Endothelial cell (in vitro differentiated cells): Measurements from ENCODE around the gene CDCA8. TPM values are rescaled to one million over a fixed set of nuclear protein-coding genes. Genes with fewer than 3 reads are reported as not detected.

ENCODE experiments used
- DNase-seq: peaks from one replicate; pipeline ENCODE4 v3.0.0; 2021; ENCODE audit warnings: low spot score
- H3K27ac Mint-ChIP-seq: one replicate; pipeline ENCODE4 v1.8.0; 2021; ENCODE audit warnings: mixed read lengths, inconsistent platforms; ENCODE audit not compliant: unreplicated experiment
- H3K27me3 Mint-ChIP-seq: one replicate; pipeline ENCODE4 v1.8.0; 2021; ENCODE audit warnings: mild to moderate bottlenecking, moderate library complexity, mixed read lengths, inconsistent platforms; ENCODE audit not compliant: unreplicated experiment
- H3K36me3 Mint-ChIP-seq: one replicate; pipeline ENCODE4 v1.8.0; 2021; ENCODE audit warnings: mild to moderate bottlenecking, low read depth, mixed read lengths, inconsistent platforms; ENCODE audit not compliant: unreplicated experiment
- H3K4me1 Mint-ChIP-seq: one replicate; pipeline ENCODE4 v1.8.0; 2021; ENCODE audit warnings: mild to moderate bottlenecking, mixed read lengths, inconsistent platforms; ENCODE audit not compliant: unreplicated experiment
- H3K4me3 Mint-ChIP-seq: one replicate; pipeline ENCODE4 v1.8.0; 2021; ENCODE audit warnings: mild to moderate bottlenecking, mixed read lengths, inconsistent platforms; ENCODE audit not compliant: unreplicated experiment
- H3K9me3 Mint-ChIP-seq: one replicate; pipeline ENCODE4 v1.8.0; 2021; ENCODE audit warnings: mixed read lengths, inconsistent platforms; ENCODE audit not compliant: unreplicated experiment
- total RNA-seq: library from RNA; stranded (reverse); fragmentation: NEBNext Ultra II Directional; extraction: Animal tissue kit (Norgen Biotek cat#: 25700); gene quantifications from one replicate; pipeline ENCODE4 v1.2.1, GENCODE V29; 2021; ENCODE audit not compliant: unreplicated experiment
- TF ChIP-seq, protein P1 (sequence below): fragments of 200-600 bp; sonication (generic); IDR thresholded peaks from one replicate; pipeline ENCODE4 v1.5.0; 2021; ENCODE audit warnings: antibody characterized with exemption; ENCODE audit not compliant: unreplicated experiment

CDCA8 gene
- total RNA-seq, 1 donor from 2014 or later: 7.8 TPM

DNA sequence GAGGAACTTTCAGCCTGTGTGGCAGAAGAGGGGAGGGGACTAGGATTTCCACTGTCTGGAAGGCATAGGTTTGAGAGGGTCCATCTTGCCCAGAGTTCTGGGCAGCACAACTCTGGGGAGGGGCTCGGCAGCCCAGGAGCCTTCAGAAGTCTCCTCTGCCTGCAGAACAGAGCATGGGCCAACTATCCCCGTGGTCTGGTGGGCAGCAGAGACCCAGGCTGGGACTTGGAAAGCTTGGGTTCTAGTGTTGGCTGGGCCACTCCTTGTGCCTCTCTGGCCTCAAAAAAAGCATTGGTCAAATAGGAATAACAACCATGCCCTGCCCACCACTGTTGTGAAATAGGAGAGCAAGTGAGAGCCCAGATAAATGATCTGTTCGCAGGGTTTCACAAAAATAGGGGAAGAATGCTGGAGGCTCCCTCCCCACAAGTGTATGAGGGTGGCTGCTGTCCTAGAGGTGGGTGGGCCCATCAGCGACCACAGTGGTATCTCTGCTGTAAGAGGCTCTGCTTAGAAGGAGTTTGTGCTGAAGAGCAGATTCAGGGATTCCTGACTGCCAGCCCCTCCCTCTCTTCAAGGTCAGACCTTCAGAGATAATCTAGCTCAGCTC is 63.7 kb downstream of the CDCA8 start:
- no peak overlapping the region for H3K27ac Mint-ChIP-seq
- H3K4me1 Mint-ChIP-seq: peaks cover 6% of the 10 kb centered on the region
- peaks cover 3% of the 10 kb centered on the region for H3K36me3 Mint-ChIP-seq
- DNase-seq: no peak
- H3K27me3 Mint-ChIP-seq: peaks cover 16% of the 10 kb centered on the region
- TF ChIP-seq, protein P1, sequence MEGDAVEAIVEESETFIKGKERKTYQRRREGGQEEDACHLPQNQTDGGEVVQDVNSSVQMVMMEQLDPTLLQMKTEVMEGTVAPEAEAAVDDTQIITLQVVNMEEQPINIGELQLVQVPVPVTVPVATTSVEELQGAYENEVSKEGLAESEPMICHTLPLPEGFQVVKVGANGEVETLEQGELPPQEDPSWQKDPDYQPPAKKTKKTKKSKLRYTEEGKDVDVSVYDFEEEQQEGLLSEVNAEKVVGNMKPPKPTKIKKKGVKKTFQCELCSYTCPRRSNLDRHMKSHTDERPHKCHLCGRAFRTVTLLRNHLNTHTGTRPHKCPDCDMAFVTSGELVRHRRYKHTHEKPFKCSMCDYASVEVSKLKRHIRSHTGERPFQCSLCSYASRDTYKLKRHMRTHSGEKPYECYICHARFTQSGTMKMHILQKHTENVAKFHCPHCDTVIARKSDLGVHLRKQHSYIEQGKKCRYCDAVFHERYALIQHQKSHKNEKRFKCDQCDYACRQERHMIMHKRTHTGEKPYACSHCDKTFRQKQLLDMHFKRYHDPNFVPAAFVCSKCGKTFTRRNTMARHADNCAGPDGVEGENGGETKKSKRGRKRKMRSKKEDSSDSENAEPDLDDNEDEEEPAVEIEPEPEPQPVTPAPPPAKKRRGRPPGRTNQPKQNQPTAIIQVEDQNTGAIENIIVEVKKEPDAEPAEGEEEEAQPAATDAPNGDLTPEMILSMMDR: no peak
- H3K9me3 Mint-ChIP-seq: no peaks in the 10 kb centered on the region
- no peak overlapping the region for H3K4me3 Mint-ChIP-seq

Other genes with a start within 250 kb of the CDCA8 start
- 5.4 TPM for gene ZC3H12A, start 217.9 kb upstream of the CDCA8 start, total RNA-seq
- 50.6 TPM for gene MEAF6, start 177.8 kb upstream of the CDCA8 start, total RNA-seq
- 21.4 TPM for gene SNIP1, start 138.2 kb upstream of the CDCA8 start, total RNA-seq
- gene DNALI1, start 135.6 kb upstream of the CDCA8 start, total RNA-seq: 13.0 TPM
- 38.9 TPM for gene GNL2, start 96.6 kb upstream of the CDCA8 start, total RNA-seq
- not detected for gene RSPO1, start 57.6 kb upstream of the CDCA8 start, total RNA-seq
- gene EPHA10, start 72.6 kb downstream of the CDCA8 start, total RNA-seq: 0.13 TPM
- gene MANEAL, start 101.3 kb downstream of the CDCA8 start, total RNA-seq: 0.36 TPM
- gene C1orf122, start 115.3 kb downstream of the CDCA8 start, total RNA-seq: 29.4 TPM
- gene YRDC, start 115.7 kb downstream of the CDCA8 start, total RNA-seq: 11.9 TPM
- 10.1 TPM for gene MTF1, start 167.1 kb downstream of the CDCA8 start, total RNA-seq